GM18951 (cell line): ENCODE measurements around the gene LYPD6B.

Experiments
- POLR2A ChIP-seq: IDR thresholded peaks from 4 replicates; pipeline ENCODE4 v1.6.1; 2011; ENCODE audit warnings: mild to moderate bottlenecking; ENCODE audit not compliant: insufficient read length, insufficient read depth; ENCODE audit errors: extremely low read depth
- in situ Hi-C: fragments of 300-500 bp; cut with MboI; formaldehyde crosslinking; loops from one replicate; pipeline ENCODE4 v1.12.0; 2022; ENCODE audit warnings: low sequenced_read_pairs, mixed read lengths, inconsistent platforms; ENCODE audit not compliant: unreplicated experiment

The LYPD6B gene

DNA sequence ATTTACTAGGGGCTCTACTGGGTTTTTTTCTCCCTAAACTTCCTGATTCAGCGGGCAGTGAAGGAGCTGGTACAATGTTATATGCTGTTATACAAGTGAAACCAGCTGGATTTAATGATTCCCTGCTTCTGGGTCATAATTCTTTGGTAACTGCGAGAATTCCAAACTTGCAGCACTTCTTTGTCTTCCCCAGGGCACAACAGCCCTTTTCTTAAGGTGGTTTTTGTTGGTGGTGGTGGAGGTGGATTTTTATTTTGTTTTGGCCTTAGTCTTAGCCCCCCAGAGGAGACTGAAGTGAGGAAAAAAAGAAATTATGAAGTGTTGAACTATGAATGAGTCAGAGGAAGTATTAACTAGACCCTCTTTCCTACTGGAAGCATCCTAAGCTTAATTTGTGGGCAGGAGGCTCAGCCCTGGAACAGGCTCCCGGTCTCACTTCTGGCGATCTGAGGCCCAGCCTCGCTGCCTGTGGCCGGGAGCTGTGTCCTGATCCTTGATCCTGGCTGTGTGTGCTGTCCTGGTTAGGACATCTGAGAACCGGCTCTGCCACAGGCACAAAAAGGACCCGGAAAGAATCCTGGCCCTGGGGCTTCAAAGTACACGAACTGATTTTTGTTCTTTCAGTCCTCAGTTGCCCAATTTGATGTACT, 141.9 kb downstream of the LYPD6B start:
- in situ Hi-C loops = no loop called here

DNA sequence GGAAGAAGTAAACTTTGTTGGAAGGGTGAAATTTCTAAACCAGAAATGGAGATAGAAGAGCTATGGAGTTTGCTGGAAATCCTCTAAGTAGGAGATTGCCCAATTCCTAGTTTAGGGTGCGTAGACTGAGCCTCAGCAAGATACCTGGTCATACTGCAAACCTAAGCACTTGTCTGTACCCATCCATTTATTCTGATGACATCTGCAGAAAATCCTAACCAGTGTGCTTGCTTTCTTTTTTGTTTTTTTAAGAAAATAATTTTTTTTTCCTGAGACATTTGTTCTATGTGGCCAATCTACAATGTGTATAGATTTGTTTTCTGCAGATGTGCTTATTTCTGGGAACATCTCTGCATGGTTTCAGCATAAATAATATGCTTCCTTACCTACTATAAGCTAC, 144.7 kb downstream of the LYPD6B start:
- no peak for TF ChIP-seq POLR2A
- in situ Hi-C loops = no loop called here

More for the DNA sequence above, 141.9 kb downstream of the LYPD6B start:
- no peak for TF ChIP-seq POLR2A

DNA sequence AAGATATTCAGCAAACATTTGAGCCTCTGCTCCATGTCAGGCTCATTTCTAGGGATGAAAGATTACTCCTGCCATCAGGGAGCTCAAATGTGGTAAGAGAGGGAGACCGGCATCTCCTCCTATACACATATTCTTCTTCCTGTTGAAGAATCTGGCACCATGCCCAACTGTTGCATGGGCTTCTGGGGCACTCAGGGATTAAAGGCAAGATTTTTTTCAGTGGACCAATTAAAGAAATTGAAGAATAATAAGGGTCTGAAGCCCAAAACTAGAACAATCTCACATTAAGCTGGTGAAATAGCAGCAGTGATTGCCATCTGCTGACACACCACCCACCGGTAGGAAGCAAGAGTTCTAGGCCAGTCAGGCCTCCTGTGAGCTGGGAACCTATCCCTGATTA, 146.5 kb downstream of the LYPD6B start:
- no peak for TF ChIP-seq POLR2A
- in situ Hi-C loops = no loop called here

DNA sequence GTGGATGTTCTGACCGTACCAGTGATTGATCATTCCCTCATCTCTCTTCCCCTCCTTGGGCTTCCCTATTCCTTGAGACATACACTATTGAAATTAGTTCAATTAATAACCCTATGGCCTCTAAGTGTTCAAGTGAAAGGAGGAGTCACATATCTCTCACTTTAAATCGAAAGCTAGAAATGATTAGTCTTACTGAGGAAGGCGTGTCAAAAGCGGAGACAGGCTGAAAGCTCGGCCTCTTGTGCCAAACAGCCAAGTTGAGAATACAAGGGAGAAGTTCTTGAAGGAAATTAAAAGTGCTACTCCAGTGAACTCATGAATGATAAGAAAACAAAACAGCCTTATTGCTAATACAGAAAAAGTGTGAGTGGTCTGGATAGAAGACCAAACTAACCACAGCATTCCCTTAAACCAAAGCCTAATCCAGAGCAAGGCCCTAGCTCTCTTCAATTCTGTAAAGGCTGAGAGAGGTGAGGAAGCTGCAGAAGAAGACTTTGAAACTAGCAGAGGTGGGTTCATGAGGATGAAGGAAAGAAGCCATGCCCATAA, 147.5 kb downstream of the LYPD6B start:
- TF ChIP-seq POLR2A = no peak
- in situ Hi-C loops = no loop called here

DNA sequence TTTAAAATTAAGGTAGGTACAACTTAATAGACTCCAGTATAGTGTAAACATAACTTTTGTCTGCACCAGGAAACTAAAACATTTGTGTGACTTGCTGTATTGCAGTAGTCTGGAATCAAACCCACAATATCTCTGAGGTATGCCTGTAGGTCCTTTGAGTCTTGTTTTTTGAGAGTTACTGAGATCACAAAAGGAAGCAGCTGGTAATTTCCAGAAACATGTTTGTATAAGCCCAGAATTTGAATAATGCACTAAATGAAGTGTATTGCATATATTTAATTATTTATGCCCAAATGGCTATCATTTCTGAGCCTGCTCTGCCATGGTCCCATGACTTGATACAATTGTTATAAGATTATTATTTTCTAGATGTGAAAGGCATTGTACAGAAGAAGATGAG, 148.6 kb downstream of the LYPD6B start:
- no peak for TF ChIP-seq POLR2A
- in situ Hi-C loops = no loop called here

DNA sequence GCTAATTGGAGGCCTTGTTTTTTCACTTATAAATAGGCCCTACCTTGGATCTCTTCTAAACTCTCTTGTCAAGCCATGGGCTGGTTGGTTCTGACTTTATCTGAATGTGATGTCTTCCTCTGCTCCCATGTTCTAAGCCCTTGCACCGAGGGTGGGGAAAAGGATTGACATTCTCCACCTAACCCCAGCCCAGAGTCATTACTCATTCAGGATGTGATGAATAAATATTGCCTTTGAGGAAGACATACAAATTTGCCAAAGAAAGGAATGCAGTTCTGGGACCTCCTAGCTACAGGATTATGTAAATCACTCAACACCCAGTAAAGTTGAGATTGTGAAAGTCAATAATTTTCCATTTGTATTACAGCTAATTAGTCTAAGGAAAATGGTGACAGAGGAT, 149.8 kb downstream of the LYPD6B start:
- no peak for TF ChIP-seq POLR2A
- in situ Hi-C loops = no loop called here

DNA sequence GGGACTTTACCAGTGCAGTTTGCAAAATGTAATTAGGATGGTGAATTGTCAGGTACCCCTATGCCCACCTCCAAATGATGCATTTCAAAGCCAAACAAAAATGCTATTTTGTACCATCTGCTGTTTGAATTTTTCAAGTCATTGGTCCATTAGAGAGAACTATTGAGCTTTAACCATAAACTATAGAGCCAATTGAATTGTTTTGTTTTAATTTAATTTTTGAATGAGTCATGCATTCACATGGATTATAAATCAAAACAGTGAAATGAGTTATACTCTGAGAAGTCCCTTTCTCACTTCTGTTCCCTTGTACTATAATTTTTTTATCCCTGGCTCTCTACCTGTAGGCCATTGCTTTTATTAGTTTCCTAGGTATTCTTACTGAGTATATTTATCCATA, 151.3 kb downstream of the LYPD6B start:
- in situ Hi-C loops = no loop called here

DNA sequence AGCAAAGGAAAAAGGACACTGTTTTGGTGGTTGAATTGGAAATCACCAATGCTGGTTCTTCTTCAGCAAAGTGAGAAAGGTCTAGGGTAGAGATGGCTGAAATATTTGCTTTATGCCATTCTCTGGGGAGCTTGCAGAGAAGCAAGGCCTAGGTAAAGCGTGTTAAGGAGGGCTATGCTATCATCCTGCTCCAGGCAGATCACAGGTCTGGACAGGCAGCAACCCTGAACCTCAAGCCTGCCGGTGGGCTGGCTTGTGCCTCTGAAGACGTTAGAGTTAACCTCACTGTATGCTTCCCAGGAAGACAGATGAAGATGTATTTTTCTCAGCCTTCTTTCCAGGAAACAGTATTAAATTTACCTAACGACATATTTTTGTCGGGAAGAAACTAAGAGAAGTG, 153.4 kb downstream of the LYPD6B start:
- in situ Hi-C loops = no loop called here
- no peak for TF ChIP-seq POLR2A

More for the DNA sequence above, 151.3 kb downstream of the LYPD6B start:
- TF ChIP-seq POLR2A = no peak

DNA sequence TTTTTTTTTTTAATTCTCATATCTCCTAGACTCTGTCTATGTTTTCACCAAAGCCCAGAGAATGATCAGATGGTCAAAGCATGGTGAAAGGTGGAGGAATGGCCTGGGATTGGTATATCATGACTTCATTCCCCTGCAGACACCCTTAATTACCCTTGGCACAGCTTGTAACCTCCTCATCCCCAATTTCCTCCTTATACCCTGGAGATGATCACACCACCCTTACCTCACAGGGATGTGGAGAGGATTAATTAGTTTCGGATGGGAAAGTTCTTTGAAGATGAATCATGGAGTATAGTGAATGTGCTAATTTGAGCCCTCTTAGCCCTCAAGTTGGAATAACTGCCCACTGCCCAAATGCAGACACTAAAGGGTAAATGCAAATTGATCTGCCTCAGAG, 153.9 kb downstream of the LYPD6B start:
- TF ChIP-seq POLR2A = no peak
- in situ Hi-C loops = no loop called here

DNA sequence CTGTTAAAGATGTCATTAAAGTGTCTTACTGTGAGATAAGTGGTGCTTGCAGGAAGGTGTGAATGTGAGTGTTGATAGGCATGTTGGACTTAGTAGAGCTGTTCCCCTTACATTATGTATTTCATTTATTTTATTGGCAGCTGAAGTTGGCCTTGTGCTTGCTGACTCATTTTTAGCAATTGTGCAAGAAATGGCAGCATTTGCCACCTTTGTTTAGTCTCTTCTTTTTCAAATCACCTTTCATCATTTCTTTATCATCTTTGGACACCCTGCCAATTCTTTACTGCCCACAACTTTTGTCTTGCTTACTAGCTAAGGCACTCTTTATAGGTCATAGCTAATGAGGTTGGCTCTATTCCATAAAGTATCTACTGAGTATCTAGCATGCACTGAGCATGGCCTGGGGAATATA, 161.6 kb downstream of the LYPD6B start:
- in situ Hi-C loops = no loop called here
- TF ChIP-seq POLR2A = no peak

DNA sequence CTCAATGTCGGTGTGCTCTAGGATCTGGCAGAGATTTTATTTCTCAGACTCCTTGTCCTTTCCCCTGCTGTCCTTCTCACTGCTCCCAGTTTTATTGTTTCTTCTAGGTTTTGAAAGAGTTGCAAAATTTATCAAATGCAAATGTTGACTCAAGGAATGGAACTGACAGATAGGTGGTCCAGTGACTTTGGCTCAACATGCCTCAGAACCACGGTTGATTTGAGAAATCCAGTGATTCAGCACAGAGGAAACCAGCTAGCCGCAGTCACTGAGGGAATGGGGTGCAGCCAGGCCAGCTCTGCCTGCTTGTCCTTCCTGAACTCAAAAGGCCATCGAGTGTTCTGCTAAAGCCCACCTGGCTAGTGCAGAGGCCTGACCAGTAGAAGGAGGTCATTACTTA, 166.2 kb downstream of the LYPD6B start:
- in situ Hi-C loops = no loop called here
- TF ChIP-seq POLR2A = no peak

DNA sequence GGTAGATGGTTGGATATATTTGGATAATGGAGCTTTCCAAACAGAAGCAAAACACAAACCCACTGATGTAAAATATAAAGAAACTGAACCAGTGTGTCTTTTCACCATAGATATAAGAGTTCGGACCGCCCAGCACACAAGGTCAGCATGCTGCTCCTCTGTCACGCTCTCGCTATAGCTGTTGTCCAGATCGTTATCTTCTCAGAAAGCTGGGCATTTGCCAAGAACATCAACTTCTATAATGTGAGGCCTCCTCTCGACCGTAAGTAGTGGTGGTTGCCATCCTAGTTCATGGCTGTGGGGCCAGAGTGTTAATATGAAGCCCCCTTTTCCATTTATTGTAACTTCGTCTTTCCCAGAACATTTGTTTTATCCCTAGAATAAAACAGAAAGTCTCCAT, 166.6 kb downstream of the LYPD6B start:
- no peak for TF ChIP-seq POLR2A
- in situ Hi-C loops = no loop called here

DNA sequence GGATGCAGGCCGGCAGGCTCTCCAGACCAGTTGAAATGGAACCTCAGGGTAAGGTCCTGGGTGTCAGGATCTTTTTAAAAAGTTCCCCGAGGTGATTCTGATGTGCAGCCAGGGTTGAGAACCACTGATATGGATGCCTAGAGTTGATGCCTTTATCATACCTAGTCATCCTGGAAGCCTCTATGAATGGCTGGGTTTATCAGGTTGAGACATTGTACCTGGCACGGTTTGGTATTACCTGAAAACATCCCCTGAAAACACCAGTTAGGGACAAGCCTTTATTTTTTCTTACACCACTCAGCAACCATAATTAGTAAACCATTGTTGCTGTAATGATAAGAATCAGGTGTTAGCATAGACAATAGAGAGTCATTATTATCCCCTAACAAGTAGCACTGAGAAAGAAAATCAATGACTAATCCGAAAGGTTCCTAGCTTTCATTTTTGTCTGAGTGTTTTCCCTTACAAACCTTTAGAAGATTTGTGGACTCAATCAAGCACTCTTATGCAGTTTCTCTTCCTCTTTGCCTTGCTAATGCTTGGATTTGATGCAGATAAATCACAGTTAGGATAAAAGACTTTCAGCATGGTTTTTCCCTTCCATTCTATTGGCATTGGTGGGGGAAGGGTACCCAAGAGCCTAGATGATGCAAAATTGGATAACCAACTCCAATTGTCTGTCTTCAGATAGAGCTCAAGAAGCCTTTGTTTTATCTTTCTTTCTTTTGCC, 175.4 kb downstream of the LYPD6B start:
- in situ Hi-C loops = no loop called here
- TF ChIP-seq POLR2A = no peak

DNA sequence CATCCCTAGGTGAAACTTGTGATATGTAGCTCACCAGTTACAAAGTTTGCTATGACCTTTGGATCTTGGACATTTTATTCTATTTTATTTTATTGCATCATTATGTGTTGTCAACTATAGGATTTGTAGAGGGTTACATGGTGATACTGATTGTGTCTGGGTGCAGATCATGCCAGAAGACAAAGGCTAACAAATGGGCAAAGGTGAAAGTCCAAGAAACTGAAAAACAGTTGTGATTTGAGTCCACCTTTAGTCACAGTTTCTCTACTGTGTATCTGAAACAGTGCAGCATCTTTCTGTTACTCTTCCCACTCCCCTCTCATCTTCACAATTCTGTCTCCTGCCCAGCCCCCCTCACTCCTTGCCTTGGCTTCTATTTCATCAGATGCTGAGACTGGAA, 180.0 kb downstream of the LYPD6B start:
- in situ Hi-C loops = no loop called here
- no peak for TF ChIP-seq POLR2A
